Esophagus muscularis mucosa (tissue), 4 donors: ENCODE data around the gene IMPG2.

Experiments
- CTCF ChIP-seq, 3 experiments: fragments of 200-600 bp in 2 of 3; fragments of 450-650 bp in 1 of 3; sonication (generic) in 2 of 3; IDR thresholded peaks; one replicate each; pipeline ENCODE4 v1.5.1; 2017 to 2019; ENCODE audit warnings: antibody characterized with exemption in 3 of 3, mild to moderate bottlenecking in 2 of 3, moderate library complexity in 1 of 3
- EP300 ChIP-seq: sonication (generic); formaldehyde crosslinking; IDR thresholded peaks from one replicate; pipeline ENCODE4 v1.6.1; 2017; ENCODE audit warnings: antibody characterized with exemption
- POLR2A ChIP-seq: fragments of 450-650 bp; IDR thresholded peaks from one replicate; pipeline ENCODE4 v1.6.1; 2017; ENCODE audit warnings: antibody characterized with exemption, moderate library complexity, mild to moderate bottlenecking, low read depth
- POLR2AphosphoS5 ChIP-seq, 2 donors: sonication (generic); formaldehyde crosslinking; IDR thresholded peaks; one replicate each; pipeline ENCODE4 v1.6.1; 2017; ENCODE audit warnings: antibody characterized with exemption in 2 of 2

GRCh38 chr3:101194392-101194791 is 126.0 kb downstream of the IMPG2 start:
- TF ChIP-seq POLR2AphosphoS5 (IDR thresholded peaks at IDR 0.05) (no peak), POLR2A (no peak), CTCF (IDR thresholded peaks at IDR 0.05) (no peak), EP300 (no peak)
